GM18868 (cell line): ENCODE measurements around the gene NRXN3.
"Not testable (repeated sequence)": the region's sequence is repeated elsewhere in the genome, so short reads cannot be mapped to it uniquely, and the experiment has no call there.

Experiments
- ATAC-seq: cut with Tn5 transposase; IDR thresholded peaks from one replicate; pipeline ENCODE4 v1.9.1; 2021; ENCODE audit warnings: mild to moderate bottlenecking, moderate library complexity; ENCODE audit not compliant: unreplicated experiment

The NRXN3 gene

GRCh38 chr14:79094951-79095350 is 924.8 kb downstream of the NRXN3 start:
- ATAC-seq = no peak

- no peak for ATAC-seq
Measured at GRCh38 chr14:79096811-79097210, 926.6 kb downstream of the NRXN3 start.

DNA sequence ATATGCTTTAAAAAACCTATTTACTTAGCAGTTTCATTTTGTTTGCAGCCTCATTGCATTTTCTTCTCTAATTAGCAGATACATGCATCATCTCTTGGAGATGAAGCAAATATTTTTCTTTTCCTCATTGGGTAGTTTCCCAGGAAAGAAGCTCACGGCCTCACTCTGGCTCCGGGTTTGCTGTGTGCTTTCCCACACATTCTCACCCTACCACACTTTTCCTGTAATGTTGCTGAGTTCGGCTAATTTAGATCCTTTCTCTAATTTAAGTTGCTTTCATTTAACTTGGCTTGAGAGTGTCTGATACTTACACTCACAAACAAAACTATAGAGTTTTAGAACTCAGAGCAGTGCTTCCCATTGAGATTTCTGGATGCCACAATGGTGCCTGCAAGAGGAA is 928.2 kb downstream of the NRXN3 start:
- no peak for ATAC-seq

GRCh38 chr14:79100578-79100977 is 930.4 kb downstream of the NRXN3 start:
- ATAC-seq = peak; percentile 70

DNA sequence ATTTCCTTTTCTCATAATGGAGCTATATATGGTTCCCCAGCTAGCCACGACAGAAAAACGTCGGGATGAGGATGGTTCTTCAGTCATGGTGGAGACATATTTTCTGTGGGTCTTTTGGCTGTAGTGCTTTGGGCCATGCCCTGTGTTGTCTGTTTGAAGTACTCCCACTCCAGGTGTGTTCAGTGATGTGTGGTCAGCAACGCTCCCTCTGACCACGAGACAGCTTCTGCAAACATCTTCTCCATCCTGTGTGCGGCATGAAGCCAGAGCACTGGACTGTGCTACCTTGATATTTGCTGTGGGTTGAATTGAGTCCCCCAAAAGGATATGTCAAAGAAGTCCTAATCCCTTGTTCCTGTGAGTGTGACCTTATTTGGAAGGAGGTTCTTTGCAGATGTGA is 931.2 kb downstream of the NRXN3 start:
- ATAC-seq = peak; percentile 55

GRCh38 chr14:79103764-79104163 is 933.6 kb downstream of the NRXN3 start:
- no peak for ATAC-seq

DNA sequence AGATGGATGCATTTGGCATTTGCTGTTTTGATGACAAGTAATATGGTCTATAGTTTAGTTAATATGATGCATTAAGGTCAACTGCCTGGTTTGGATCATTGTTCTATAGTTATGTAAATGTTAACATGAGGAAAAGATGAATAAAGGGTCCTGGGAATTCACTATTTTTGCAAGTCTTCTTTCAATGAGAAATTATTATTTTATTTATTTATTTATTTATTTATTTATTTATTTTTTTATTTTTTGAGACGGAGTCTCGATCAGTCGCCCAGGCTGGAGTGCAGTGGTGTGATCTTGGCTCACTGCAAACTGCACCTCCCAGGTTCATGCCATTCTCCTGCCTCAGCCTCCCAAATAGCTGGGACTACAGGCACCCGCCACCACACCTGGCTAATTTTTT is 940.4 kb downstream of the NRXN3 start:
- not testable (repeated sequence) for ATAC-seq

GRCh38 chr14:79111987-79112501 is 941.9 kb downstream of the NRXN3 start:
- ATAC-seq = no peak

GRCh38 chr14:79117561-79117960 is 947.4 kb downstream of the NRXN3 start:
- ATAC-seq = no peak

DNA sequence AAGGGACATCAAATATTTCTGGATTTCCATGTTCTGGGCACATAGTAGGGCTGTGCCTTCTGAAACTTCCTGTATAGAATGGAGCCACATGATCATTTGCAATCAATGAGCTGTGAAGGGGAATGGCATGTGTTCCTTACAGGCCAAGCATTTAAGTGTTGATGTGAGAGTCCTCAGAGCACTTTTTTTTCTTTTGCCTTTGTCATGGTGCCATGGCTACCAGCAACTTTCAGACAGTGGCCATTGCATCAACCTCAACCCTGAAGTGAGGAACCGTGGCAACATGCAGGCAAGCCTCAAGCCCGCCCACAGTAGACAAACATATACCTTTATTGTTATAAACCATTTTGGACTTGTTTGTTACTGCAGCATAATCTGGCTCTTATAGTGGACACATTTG is 948.1 kb downstream of the NRXN3 start:
- ATAC-seq = no peak

- ATAC-seq = no peak
Measured at GRCh38 chr14:79134361-79134760, 964.2 kb downstream of the NRXN3 start.

GRCh38 chr14:79136071-79137044 is 966.2 kb downstream of the NRXN3 start:
- no peak for ATAC-seq

- ATAC-seq = no peak
Measured at GRCh38 chr14:79137045-79137430, 966.9 kb downstream of the NRXN3 start.

- no peak for ATAC-seq
Measured at GRCh38 chr14:79137836-79138235, 967.7 kb downstream of the NRXN3 start.

GRCh38 chr14:79144896-79145295 is 974.7 kb downstream of the NRXN3 start:
- ATAC-seq = no peak

- ATAC-seq = no peak
Measured at GRCh38 chr14:79150226-79150625, 980.1 kb downstream of the NRXN3 start.

GRCh38 chr14:79157369-79157768 is 987.2 kb downstream of the NRXN3 start:
- ATAC-seq = no peak

GRCh38 chr14:79161571-79161970 is 991.4 kb downstream of the NRXN3 start:
- ATAC-seq = no peak

DNA sequence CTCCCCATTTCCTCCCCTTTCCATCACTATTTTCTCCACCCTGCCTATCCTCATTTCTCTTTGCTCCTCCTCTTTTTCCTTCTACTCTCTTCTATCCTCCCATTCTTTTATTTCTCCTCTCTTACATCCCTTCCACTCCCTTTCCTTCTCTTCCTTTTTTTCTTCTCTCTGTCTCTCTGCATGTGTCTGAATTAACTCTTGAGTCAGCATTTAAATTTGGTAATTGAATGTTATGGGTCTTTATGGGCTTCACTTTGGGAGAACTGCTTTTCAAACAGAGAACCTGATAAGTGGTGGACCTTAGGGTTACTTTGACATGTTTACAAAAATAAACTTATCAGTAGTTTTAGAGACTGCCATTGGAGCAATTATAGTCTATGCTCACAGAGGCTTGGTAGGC is 992.7 kb downstream of the NRXN3 start:
- no peak for ATAC-seq

GRCh38 chr14:79165471-79166090 is 995.4 kb downstream of the NRXN3 start:
- no peak for ATAC-seq

DNA sequence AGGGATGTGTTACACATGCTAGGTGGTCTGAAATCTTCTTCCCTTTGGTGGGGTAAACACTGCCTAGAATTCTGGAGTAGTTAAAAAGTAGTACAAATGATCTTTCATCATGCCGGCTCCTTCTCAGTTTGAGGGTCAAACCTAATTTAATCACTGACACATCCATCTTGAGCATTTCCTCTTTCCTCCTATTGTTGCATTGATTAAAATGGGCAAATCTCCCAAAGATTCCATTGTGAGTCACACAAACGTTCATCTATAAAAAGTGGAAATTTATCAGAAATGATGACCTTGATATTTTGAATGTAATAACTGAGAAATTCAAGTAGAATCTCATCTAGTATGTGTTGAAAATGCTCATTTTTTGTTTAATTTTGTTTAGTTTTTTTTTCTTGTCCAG is 996.0 kb downstream of the NRXN3 start:
- no peak for ATAC-seq

DNA sequence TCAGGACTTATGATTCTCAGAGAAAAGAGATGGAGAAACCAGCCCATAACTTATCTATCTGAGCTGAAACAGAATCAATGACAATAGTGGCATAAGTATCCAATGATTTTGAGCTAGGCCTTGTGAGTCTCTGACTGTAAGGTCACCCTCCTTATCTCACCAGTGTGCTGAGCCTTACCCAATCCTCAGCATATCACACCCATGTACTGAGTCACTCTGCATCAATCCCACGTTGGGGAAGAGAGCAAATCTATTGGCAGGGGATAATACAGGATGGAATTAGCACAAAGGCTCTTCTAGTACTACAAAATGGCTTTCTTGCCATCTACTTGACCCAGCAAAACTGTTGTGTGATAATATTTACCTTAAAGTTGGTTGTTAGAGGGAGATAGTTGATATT is 997.8 kb downstream of the NRXN3 start:
- no peak for ATAC-seq
